Smooth muscle cell (in vitro differentiated cells): ENCODE data around the gene KIAA1328. TPM values are rescaled to one million over a fixed set of nuclear protein-coding genes. Genes with fewer than 3 reads are reported as not detected.

Experiments
- DNase-seq: peaks from one replicate; lab custom pipeline; 2025; ENCODE audit not compliant: unreplicated experiment; lab: John Stamatoyannopoulos, UW
- H2AFZ ChIP-seq: fragments of 200-600 bp; sonication (generic); 2 replicates; pipeline ENCODE4 v1.6.0; 2016; ENCODE audit warnings: antibody characterized with exemption, low read depth, mild to moderate bottlenecking
- H3F3A ChIP-seq: fragments of 200-600 bp; sonication (generic); 2 replicates; pipeline ENCODE4 v1.6.0; 2017; ENCODE audit warnings: antibody characterized with exemption, low read depth
- H3K27ac ChIP-seq: fragments of 200-600 bp; sonication (generic); 2 replicates; pipeline ENCODE4 v1.5.1; 2016; ENCODE audit warnings: low read depth, mild to moderate bottlenecking
- H3K27me3 ChIP-seq: fragments of 200-600 bp; sonication (generic); 2 replicates; pipeline ENCODE4 v1.6.1; 2016; ENCODE audit warnings: low read depth, mild to moderate bottlenecking
- H3K36me3 ChIP-seq: fragments of 200-600 bp; sonication (generic); 2 replicates; pipeline ENCODE4 v1.5.1; 2016; ENCODE audit warnings: low read depth
- H3K4me1 ChIP-seq: fragments of 200-600 bp; sonication (generic); 2 replicates; pipeline ENCODE4 v1.5.1; 2016; ENCODE audit warnings: low read depth
- H3K4me2 ChIP-seq: fragments of 200-600 bp; sonication (generic); 2 replicates; pipeline ENCODE4 v1.6.0; 2016; ENCODE audit warnings: mild to moderate bottlenecking
- H3K4me3 ChIP-seq: fragments of 200-600 bp; sonication (generic); 2 replicates; pipeline ENCODE4 v1.5.1; 2016; ENCODE audit warnings: mild to moderate bottlenecking
- H3K79me2 ChIP-seq: fragments of 200-600 bp; sonication (generic); 2 replicates; pipeline ENCODE4 v1.6.0; 2016; ENCODE audit warnings: low read depth, mild to moderate bottlenecking
- H3K9ac ChIP-seq: fragments of 200-600 bp; sonication (generic); 2 replicates; pipeline ENCODE4 v1.6.0; 2016; ENCODE audit warnings: low read depth
- H3K9me3 ChIP-seq: fragments of 200-600 bp; sonication (generic); replicated peaks from 2 replicates; pipeline ENCODE4 v1.5.1; 2016; ENCODE audit warnings: low read depth
- H4K20me1 ChIP-seq: fragments of 200-600 bp; sonication (generic); 2 replicates; pipeline ENCODE4 v1.6.0; 2016; ENCODE audit warnings: low read depth
- WGBS: methylation state at CpG from one replicate; pipeline ENCODE4 v1.1.7; 2016; ENCODE audit warnings: low lambda C conversion rate; 5-methylcytosine and 5-hydroxymethylcytosine counted together
- polyA plus RNA-seq: library from polyadenylated mRNA; unstranded; fragments of >200 nt; fragmentation: Nextera tagmentation; extraction: Ambion mirVana; gene quantifications from 2 replicates; pipeline ENCODE4 v1.2.1, GENCODE V29; 2016
- total RNA-seq: library from RNA; depleted of rRNA; stranded (reverse); fragments of >200 nt; gene quantifications from 2 replicates; pipeline ENCODE4 v1.2.3, GENCODE V29; 2014
- TF ChIP-seq, protein P1 (sequence below): fragments of 200-600 bp; sonication (generic); IDR thresholded peaks from 2 replicates; pipeline ENCODE4 v1.5.1; 2017; ENCODE audit warnings: borderline replicate concordance, mild to moderate bottlenecking, antibody characterized with exemption; ENCODE audit not compliant: insufficient read depth, poor library complexity, severe bottlenecking

Gene KIAA1328
- total and polyA plus RNA-seq, 2 experiments from 2014 or later = 2.2 to 11.7 TPM

- DNase-seq = no peak
- H3K4me1 ChIP-seq = peaks cover 10% of the 10 kb centered on the region
- H3K9ac ChIP-seq = no peak overlapping the region
- no peak overlapping the region for H3K4me2 ChIP-seq
- no peaks in the 10 kb centered on the region for H3K36me3 ChIP-seq
- no peak overlapping the region for H2AFZ ChIP-seq
- H4K20me1 ChIP-seq = no peaks in the 10 kb centered on the region
- TF ChIP-seq, protein P1, sequence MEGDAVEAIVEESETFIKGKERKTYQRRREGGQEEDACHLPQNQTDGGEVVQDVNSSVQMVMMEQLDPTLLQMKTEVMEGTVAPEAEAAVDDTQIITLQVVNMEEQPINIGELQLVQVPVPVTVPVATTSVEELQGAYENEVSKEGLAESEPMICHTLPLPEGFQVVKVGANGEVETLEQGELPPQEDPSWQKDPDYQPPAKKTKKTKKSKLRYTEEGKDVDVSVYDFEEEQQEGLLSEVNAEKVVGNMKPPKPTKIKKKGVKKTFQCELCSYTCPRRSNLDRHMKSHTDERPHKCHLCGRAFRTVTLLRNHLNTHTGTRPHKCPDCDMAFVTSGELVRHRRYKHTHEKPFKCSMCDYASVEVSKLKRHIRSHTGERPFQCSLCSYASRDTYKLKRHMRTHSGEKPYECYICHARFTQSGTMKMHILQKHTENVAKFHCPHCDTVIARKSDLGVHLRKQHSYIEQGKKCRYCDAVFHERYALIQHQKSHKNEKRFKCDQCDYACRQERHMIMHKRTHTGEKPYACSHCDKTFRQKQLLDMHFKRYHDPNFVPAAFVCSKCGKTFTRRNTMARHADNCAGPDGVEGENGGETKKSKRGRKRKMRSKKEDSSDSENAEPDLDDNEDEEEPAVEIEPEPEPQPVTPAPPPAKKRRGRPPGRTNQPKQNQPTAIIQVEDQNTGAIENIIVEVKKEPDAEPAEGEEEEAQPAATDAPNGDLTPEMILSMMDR = no peak
- 92% methylated on average over 4 of the region's 4 CpGs for WGBS
- H3K27ac ChIP-seq = no peak overlapping the region
- no peaks in the 10 kb centered on the region for H3K27me3 ChIP-seq
- no peaks in the 10 kb centered on the region for H3K9me3 ChIP-seq
- H3F3A ChIP-seq = no peaks in the 10 kb centered on the region
- no peak overlapping the region for H3K4me3 ChIP-seq
- H3K79me2 ChIP-seq = no peaks in the 10 kb centered on the region
Observed at GRCh38 chr18:37222354-37222998, 393.5 kb downstream of the KIAA1328 start.

DNA sequence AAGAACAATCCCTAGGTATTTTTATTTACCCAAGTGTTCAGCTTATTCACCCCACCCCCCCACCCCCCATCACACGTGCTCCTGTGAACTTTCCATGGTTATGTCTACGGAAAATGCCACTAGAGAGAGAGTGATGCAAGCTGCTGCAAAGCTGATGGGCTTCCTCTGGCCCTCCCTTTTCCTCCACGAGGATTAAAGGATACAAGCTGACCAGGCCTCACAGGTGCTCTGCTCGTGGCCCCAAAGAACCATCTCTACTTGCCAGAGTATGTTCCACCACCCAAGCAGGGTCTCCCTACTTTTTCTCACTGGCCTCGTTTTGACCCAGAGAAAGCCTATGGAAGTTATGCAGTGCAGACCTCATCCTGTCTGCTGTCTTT lies 394.1 kb downstream of the KIAA1328 start:
- whole genome bisulfite sequencing = 57% methylated on average over 5 of the region's 5 CpGs
- TF ChIP-seq, protein P1 = no peak
- H3F3A ChIP-seq = no peaks in the 10 kb centered on the region
- H3K9me3 ChIP-seq = no peaks in the 10 kb centered on the region
- no peaks in the 10 kb centered on the region for H3K36me3 ChIP-seq
- H3K4me1 ChIP-seq = peaks cover 7% of the 10 kb centered on the region
- no peak overlapping the region for H3K4me2 ChIP-seq
- H3K79me2 ChIP-seq = no peaks in the 10 kb centered on the region
- no peaks in the 10 kb centered on the region for H3K27me3 ChIP-seq
- H3K9ac ChIP-seq = no peak overlapping the region
- DNase-seq = no peak
- H2AFZ ChIP-seq = no peak overlapping the region
- H3K27ac ChIP-seq = no peak overlapping the region
- H4K20me1 ChIP-seq = no peaks in the 10 kb centered on the region
- no peak overlapping the region for H3K4me3 ChIP-seq

- TF ChIP-seq, protein P1 = no peak
- Histone ChIP-seq H3K4me1 (no peaks in the 10 kb centered on the region), H3K9me3 (no peaks in the 10 kb centered on the region), H3K4me3 (no peak overlapping the region), H3K79me2 (no peaks in the 10 kb centered on the region), H3K36me3 (no peaks in the 10 kb centered on the region), H3K9ac (no peak overlapping the region), H3F3A (no peaks in the 10 kb centered on the region), H3K27me3 (no peaks in the 10 kb centered on the region), H3K27ac (no peak overlapping the region), H4K20me1 (no peaks in the 10 kb centered on the region), H2AFZ (no peak overlapping the region), H3K4me2 (no peak overlapping the region)
- DNase-seq = no peak
- 73% methylated on average over 4 of the region's 4 CpGs for whole genome bisulfite sequencing
Observed at GRCh38 chr18:37225279-37225678, 396.4 kb downstream of the KIAA1328 start.

GRCh38 chr18:37230768-37231167 lies 401.8 kb downstream of the KIAA1328 start:
- H3K27ac ChIP-seq = no peak overlapping the region
- H4K20me1 ChIP-seq = no peaks in the 10 kb centered on the region
- H3K79me2 ChIP-seq = no peaks in the 10 kb centered on the region
- H3K4me2 ChIP-seq = no peak overlapping the region
- no peaks in the 10 kb centered on the region for H3K4me1 ChIP-seq
- no peak for DNase-seq
- TF ChIP-seq, protein P1 = no peak
- H3K27me3 ChIP-seq = no peaks in the 10 kb centered on the region
- 80% methylated on average over 3 of the region's 3 CpGs for WGBS
- H3K9ac ChIP-seq = no peak overlapping the region
- H3K36me3 ChIP-seq = no peaks in the 10 kb centered on the region
- no peak overlapping the region for H3K4me3 ChIP-seq
- H2AFZ ChIP-seq = no peak overlapping the region
- no peaks in the 10 kb centered on the region for H3F3A ChIP-seq
- H3K9me3 ChIP-seq = no peaks in the 10 kb centered on the region
